ENCODE results near the gene ZNF644.

ZNF644 gene

DNA sequence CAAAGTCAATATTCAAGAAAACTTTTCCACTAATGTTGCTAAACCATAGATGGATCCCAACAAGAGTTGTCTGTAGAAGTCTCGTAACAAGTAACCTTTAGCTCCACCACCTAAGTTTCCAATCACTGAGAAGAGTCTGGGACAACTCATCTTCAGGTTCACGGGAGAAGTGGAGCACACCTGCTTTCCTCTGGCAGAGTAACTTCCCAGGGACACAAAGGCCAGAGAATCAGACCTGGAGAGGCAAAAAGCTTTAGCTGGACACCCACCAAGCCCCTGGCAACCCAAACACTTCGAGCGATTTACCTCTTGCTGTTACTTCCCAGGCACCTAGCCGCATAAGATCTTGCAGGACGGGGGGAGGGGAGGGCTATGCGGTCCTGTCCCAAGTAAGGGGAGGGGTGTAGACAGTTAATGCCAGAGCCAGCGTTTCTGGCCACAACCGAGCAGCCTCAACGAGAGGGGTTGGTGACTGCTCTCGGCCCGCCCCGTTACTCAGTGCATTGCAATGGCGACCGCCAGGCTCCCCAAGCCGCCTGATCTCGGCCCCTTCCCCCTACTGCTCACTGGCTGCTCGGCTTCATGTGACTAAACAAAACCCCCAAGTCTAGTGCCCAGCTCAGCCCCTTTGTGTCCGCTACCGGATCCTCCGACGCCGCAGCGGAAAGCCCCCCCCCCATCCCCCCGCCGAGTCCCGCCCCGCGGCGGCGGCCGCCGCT, 709 bp downstream of the ZNF644 start:
- DNase-seq (ENCODE audit: low spot score) = peak; percentile 53

- DNase-seq (ENCODE audit: low spot score) = no peak
These were observed 1.3 kb downstream of the ZNF644 start for GRCh38 chr1:91020486-91020885.

DNA sequence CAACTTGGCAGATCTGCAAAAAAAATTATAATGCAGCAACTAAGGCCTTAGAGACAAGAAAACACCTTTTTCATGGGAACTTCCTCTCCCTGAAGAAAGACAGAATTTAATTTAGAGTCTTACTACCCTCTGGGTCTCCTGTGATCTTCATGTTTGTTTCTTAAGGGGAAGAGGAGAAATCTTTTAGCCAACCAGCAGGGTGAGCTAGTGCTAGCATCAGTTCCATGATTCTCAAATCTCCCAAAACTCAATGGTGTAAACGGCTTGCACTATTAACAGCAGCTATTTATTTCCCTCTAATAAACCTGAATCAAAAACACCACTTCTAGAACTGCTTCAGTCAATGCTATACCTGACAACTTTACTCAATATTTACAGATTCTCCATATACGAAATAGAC, 3.8 kb downstream of the ZNF644 start:
- no peak for DNase-seq (ENCODE audit: low spot score)

- no peak for DNase-seq (ENCODE audit: low spot score)
These were observed 5.9 kb downstream of the ZNF644 start for GRCh38 chr1:91015794-91016550.

GRCh38 chr1:91015358-91015780, 6.5 kb downstream of the ZNF644 start:
- no peak for DNase-seq (ENCODE audit: low spot score)

DNA sequence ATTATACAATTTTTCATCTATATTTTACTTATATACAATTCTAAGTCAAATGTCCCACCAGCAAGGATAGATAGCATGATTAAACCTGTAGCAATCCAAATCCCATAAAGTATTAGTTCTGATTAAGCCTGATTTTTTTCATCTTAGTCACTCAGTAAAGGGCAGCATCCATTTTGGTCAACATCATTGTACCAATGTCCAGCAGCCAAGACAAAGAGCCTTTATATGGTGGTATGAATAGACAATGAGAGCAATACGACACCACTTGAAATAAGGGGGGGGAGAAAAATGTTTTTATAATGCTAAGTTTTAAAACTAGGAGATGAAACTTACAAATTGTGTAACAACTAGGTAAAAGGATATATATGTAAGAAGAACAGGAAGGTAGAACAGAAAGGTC, 7.4 kb downstream of the ZNF644 start:
- no peak for DNase-seq (ENCODE audit: low spot score)

DNA sequence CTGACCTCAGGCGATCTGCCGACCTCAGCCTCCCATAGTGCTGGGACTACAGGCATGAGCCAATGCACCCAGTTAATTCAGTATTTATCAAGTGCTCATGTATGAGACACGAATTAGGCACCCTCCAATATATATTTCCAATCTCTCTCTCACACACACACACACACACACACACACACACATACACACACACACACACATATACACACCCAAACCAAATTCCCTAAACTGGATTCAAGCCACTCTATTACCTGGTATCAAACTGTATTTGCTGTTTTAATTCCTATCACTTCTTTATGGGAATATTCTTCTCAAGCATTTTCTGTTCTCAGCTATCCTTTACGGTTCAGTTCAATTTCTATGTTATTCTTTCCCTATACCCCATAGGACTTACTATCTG, 8.5 kb downstream of the ZNF644 start:
- no peak for DNase-seq (ENCODE audit: low spot score)

GRCh38 chr1:91012196-91012595, 9.6 kb downstream of the ZNF644 start:
- no peak for DNase-seq (ENCODE audit: low spot score)

DNA sequence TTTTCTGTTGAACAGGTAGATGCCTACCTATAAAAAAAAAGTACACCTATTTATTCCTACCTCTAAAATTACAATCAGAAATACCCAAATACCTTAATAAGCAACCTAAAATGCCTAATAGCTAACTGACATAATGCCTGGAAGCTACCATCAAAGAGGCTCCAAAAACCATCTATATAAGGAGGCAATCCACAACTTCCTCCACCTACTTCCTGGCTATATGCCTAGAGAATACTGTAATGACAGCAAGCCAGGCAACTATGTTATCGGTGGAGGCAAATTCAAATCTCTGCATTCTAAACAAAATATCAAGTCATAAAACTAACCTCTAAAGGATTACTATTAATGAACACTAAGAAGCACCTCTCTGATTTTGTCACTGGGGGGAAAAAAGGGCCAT, 10.1 kb downstream of the ZNF644 start:
- no peak for DNase-seq (ENCODE audit: low spot score)

DNA sequence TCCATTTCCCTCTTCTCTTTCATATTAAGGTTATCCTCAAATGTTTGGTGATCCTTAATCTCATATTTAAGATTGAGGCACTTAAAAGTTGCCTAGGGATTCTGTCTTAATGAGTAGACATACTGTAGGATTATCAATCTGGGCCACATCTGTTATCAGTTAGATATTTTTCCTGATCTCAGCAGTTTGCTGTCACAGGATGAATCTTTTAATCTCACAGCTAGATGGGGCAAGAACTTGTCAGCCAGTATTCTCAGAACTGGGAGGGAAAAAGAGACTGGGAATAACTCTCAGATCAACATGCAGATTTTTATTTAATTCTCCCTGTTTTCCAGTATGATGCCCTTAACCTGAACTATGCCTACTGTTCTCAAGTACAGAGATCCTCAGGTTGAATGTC, 14.0 kb downstream of the ZNF644 start:
- no peak for DNase-seq (ENCODE audit: low spot score)

- no peak for DNase-seq (ENCODE audit: low spot score)
These were observed 14.7 kb downstream of the ZNF644 start for GRCh38 chr1:91007092-91007491.

GRCh38 chr1:91006113-91006908, 15.5 kb downstream of the ZNF644 start:
- no peak for DNase-seq (ENCODE audit: low spot score)

DNA sequence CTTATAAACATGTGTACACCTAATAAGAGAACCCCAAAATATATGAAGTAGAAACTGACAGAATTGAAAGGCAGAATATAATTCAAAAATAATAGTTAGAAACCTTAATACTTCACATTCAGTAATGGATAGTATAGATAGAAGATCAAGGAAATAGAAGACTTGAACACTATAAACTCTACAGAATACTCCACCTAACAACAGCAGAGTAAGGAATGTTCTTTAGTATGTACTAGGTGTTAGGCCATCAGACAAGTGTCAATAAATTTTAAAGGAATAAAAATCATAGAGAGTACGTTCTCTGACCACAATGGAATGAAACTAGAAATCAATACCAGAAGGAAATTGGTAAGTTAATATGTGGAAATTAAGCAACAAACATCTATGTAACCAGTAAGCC, 16.6 kb downstream of the ZNF644 start:
- DNase-seq (ENCODE audit: low spot score) = no peak

DNA sequence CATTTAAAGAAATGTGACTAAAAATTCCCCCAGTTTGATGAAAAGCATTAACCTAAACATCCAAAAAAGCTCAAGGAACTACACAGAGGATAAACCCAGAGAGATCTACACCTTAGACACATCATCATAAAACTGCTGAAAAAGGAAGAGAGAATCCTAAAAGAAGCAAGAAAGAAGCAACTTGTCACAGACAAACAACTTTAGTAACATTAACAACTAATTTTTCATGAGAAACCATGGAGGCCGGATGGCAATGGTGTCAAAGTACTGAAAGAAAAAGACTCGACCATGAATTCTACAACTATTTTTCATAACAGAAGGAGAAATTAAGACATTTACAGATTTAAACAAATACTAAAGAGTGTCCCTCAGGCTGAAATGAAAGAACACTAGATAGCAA, 17.7 kb downstream of the ZNF644 start:
- no peak for DNase-seq (ENCODE audit: low spot score)

GRCh38 chr1:90996742-90997413, 25.0 kb downstream of the ZNF644 start:
- no peak for DNase-seq (ENCODE audit: low spot score)

DNA sequence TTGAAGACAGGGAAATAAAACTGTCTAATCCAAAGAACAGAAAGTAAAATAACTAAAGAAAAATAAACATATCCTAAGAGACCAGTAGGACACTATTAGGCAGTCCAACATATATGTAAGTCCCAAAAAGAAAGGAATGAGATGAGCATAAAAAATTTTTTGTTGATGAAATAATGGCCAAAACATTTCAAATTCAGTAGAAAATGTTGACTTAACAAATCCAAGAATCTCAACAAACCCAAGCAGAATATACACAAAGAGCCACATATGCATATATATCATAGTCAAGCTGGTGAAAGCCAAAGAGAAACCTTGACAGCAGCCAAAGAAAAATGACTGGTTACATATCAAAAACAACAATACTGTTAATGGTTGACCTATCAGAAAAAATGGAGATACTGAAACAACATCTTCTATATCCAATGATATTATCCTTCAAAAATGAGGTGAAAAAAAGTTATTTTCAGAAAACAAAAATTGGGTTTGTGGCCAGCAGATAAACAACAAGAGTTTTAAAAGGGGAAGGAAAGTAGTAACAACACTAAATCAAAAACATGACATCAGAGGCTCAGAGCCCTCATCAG, 26.4 kb downstream of the ZNF644 start:
- no peak for DNase-seq (ENCODE audit: low spot score)

DNA sequence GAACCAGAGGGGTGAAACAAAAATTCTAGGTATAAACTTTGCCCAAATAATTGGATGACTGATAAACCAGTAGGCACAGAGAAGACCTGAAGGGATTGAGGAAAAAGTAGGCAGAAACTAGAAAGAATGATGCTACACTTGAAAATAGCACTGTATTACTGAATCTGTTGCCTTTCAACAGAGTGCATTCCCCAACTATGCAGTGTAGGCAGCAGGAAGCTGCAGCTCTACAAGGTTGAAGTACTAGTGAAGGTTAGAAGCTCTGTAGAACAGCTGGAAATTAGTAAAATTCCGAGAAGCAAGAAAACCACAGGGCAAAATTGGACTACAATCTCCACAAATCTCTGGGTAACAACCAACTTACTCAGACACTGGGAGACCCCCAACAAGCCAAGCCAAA, 27.4 kb downstream of the ZNF644 start:
- DNase-seq (ENCODE audit: low spot score) = no peak

DNA sequence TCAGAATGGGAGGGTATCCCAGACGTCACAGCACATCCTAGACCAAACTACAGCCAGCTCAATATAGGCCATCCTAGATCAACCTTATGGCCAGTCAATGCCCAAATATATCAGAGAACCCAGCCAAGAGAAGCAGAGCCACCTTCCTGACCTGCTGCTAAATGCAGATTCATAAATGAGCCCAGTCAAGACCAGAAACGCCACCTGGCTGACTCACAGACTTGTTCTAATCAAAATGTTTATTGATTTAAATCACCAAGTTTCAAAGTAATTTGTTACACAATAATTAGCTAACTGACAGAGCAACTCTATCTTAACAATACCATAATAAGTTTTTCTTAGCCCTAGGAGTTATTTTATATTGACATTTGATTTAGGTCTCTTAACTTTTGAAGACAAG, 28.6 kb downstream of the ZNF644 start:
- no peak for DNase-seq (ENCODE audit: low spot score)

- no peak for DNase-seq (ENCODE audit: low spot score)
These were observed 31.1 kb downstream of the ZNF644 start for GRCh38 chr1:90990779-90991178.

DNA sequence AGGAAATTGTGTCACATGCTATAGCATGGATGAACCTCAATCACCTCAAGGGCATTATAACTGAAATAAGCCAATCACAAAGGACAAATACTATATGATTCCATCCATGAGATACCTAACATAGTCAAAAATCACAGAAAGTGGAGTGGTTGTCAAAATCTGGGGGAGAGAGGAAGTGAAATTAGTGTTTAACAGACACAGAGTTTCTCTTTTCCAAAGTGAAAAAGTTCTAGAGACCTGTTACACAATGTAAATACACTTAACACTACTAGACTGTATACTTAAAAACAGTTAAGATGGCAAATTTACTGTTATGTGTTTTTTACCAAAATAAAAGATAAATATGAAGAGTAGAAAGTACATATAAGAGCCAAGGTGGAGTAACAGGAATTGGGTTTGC, 31.8 kb downstream of the ZNF644 start:
- DNase-seq (ENCODE audit: low spot score) = no peak

DNA sequence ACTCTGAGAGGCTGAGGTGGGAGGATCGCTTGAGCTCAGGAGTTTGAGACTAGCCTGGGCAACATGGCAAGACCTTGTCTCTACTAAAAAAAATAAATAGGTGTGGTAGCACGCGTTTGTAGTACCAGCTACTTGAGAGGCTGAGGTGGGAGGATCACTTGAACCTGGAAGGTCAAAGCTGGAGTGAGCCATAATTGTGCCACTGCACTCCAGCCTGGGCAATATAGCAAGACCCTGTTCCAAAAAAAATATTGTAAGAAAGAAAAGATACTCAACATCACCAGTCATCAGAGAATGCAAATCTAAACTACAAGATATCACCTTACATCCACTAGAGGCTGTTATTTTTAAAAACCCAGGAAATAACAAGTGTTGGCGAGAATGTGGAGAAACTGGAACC, 32.5 kb downstream of the ZNF644 start:
- no peak for DNase-seq (ENCODE audit: low spot score)

GRCh38 chr1:90987841-90988240, 34.0 kb downstream of the ZNF644 start:
- no peak for DNase-seq (ENCODE audit: low spot score)
